Tibial nerve (tissue), 4 donors: ENCODE results near the gene TUBB2B.

Experiments used
- CTCF ChIP-seq, 5 experiments: fragments of 200-600 bp in 3 of 5; fragments of 450-650 bp in 2 of 5; sonication (generic) in 3 of 5; IDR thresholded peaks; one replicate each; pipeline ENCODE4 v1.5.1; 2016 to 2019; ENCODE audit warnings: antibody characterized with exemption in 5 of 5, mild to moderate bottlenecking in 3 of 5, moderate library complexity in 2 of 5
- EP300 ChIP-seq, 2 donors: sonication (generic); formaldehyde crosslinking; IDR thresholded peaks; one replicate each; pipeline ENCODE4 v1.6.1; 2017; ENCODE audit warnings: antibody characterized with exemption in 2 of 2, mild to moderate bottlenecking in 1 of 2
- POLR2A ChIP-seq, 2 donors: fragments of 450-650 bp; IDR thresholded peaks; one replicate each; pipeline ENCODE4 v1.6.1; 2017; ENCODE audit warnings: antibody characterized with exemption in 2 of 2, mild to moderate bottlenecking in 2 of 2, moderate library complexity in 2 of 2

- TF ChIP-seq CTCF (IDR thresholded peaks at IDR 0.05) (no peak), POLR2A (IDR thresholded peaks at IDR 0.05) (no peak), EP300 (IDR thresholded peaks at IDR 0.05) (no peak)
These were observed 22.4 kb upstream of the TUBB2B start for GRCh38 chr6:3249821-3250220.
